ENCODE measurements around the gene NAP1L4. TPM values are rescaled to one million over a fixed set of nuclear protein-coding genes. Genes with fewer than 3 reads are reported as not detected.

The NAP1L4 gene
- polyA plus RNA-seq, 1 donor, result 116 TPM

GRCh38 chr11:2929531-2929949, 62.6 kb downstream of the NAP1L4 start:
- WGBS (ENCODE audit: insufficient coverage, low lambda C conversion rate), result no CpG with 5 or more reads among the region's 48 CpGs
- peaks cover 51% of the 10 kb centered on the region for H3K27me3 ChIP-seq (ENCODE audit: control insufficient read depth, insufficient read depth, low read length)
- H3K4me1 ChIP-seq (ENCODE audit: control insufficient read depth, insufficient read depth, low read length), result peaks cover 34% of the 10 kb centered on the region
- H3K27ac ChIP-seq (ENCODE audit: low read length), result peak overlapping the region; percentile 89
- peak overlapping the region; percentile 45 for H3K4me3 ChIP-seq (ENCODE audit: low read length)
- H3K36me3 ChIP-seq (ENCODE audit: control insufficient read depth, insufficient read depth, low read length), result no peaks in the 10 kb centered on the region
- H3K9me3 ChIP-seq (ENCODE audit: control insufficient read depth, low read depth, low read length), result peaks cover 16% of the 10 kb centered on the region
- peak; percentile 57 to 86 for DNase-seq

GRCh38 chr11:2928605-2929530, 63.3 kb downstream of the NAP1L4 start, which contains the start of gene PHLDA2:
TSS of gene PHLDA2 (minus strand) at chr11:2929420. CDS start at chr11:2929364, 56 bp downstream.
- WGBS (ENCODE audit: insufficient coverage, low lambda C conversion rate), result no CpG with 5 or more reads among the region's 113 CpGs
- peak in 1 of 2 donors; percentile 30 for DNase-seq
- H3K36me3 ChIP-seq (ENCODE audit: control insufficient read depth, insufficient read depth, low read length), result no peaks in the 10 kb centered on the region

GRCh38 chr11:2927851-2928604, 64.1 kb downstream of the NAP1L4 start:
- Histone ChIP-seq H3K4me1 (ENCODE audit: control insufficient read depth, insufficient read depth, low read length) (peaks cover 40% of the 10 kb centered on the region), H3K9me3 (ENCODE audit: control insufficient read depth, low read depth, low read length) (peaks cover 15% of the 10 kb centered on the region), H3K27me3 (ENCODE audit: control insufficient read depth, insufficient read depth, low read length) (peaks cover 51% of the 10 kb centered on the region), H3K27ac (ENCODE audit: low read length) (no peak overlapping the region), H3K36me3 (ENCODE audit: control insufficient read depth, insufficient read depth, low read length) (no peaks in the 10 kb centered on the region), H3K4me3 (ENCODE audit: low read length) (peak overlapping the region; percentile 52)
- peak in 1 of 2 donors; percentile 18 for DNase-seq
- no CpG with 5 or more reads among the region's 25 CpGs for WGBS (ENCODE audit: insufficient coverage, low lambda C conversion rate)

More at GRCh38 chr11:2928605-2929530, 63.3 kb downstream of the NAP1L4 start, which contains the start of gene PHLDA2:
- H3K4me1 ChIP-seq (ENCODE audit: control insufficient read depth, insufficient read depth, low read length), result peaks cover 39% of the 10 kb centered on the region
- H3K27ac ChIP-seq (ENCODE audit: low read length), result peak within 1 kb of the TSS; percentile 89
- H3K4me3 ChIP-seq (ENCODE audit: low read length), result peak within 1 kb of the TSS; percentile 52
- peaks cover 51% of the 10 kb centered on the region for H3K27me3 ChIP-seq (ENCODE audit: control insufficient read depth, insufficient read depth, low read length)
- H3K9me3 ChIP-seq (ENCODE audit: control insufficient read depth, low read depth, low read length), result peaks cover 15% of the 10 kb centered on the region

- no peak for DNase-seq
- WGBS (ENCODE audit: insufficient coverage, low lambda C conversion rate), result no CpG with 5 or more reads among the region's 12 CpGs
- H3K4me3 ChIP-seq (ENCODE audit: low read length), result no peak overlapping the region
- no peak overlapping the region for H3K27ac ChIP-seq (ENCODE audit: low read length)
- H3K27me3 ChIP-seq (ENCODE audit: control insufficient read depth, insufficient read depth, low read length), result peaks cover 51% of the 10 kb centered on the region
- H3K36me3 ChIP-seq (ENCODE audit: control insufficient read depth, insufficient read depth, low read length), result no peaks in the 10 kb centered on the region
- H3K4me1 ChIP-seq (ENCODE audit: control insufficient read depth, insufficient read depth, low read length), result peaks cover 44% of the 10 kb centered on the region
- peaks cover 15% of the 10 kb centered on the region for H3K9me3 ChIP-seq (ENCODE audit: control insufficient read depth, low read depth, low read length)
Observed at GRCh38 chr11:2927121-2927800, 64.9 kb downstream of the NAP1L4 start.

GRCh38 chr11:2926611-2927051, 65.5 kb downstream of the NAP1L4 start:
- no peak for DNase-seq
- no peak overlapping the region for H3K27ac ChIP-seq (ENCODE audit: low read length)
- no CpG with 5 or more reads among the region's 11 CpGs for WGBS (ENCODE audit: insufficient coverage, low lambda C conversion rate)
- H3K36me3 ChIP-seq (ENCODE audit: control insufficient read depth, insufficient read depth, low read length), result no peaks in the 10 kb centered on the region
- peaks cover 48% of the 10 kb centered on the region for H3K27me3 ChIP-seq (ENCODE audit: control insufficient read depth, insufficient read depth, low read length)
- no peak overlapping the region for H3K4me3 ChIP-seq (ENCODE audit: low read length)
- H3K4me1 ChIP-seq (ENCODE audit: control insufficient read depth, insufficient read depth, low read length), result peaks cover 44% of the 10 kb centered on the region
- peaks cover 15% of the 10 kb centered on the region for H3K9me3 ChIP-seq (ENCODE audit: control insufficient read depth, low read depth, low read length)

- Histone ChIP-seq H3K27me3 (ENCODE audit: control insufficient read depth, insufficient read depth, low read length) (peaks cover 34% of the 10 kb centered on the region), H3K4me1 (ENCODE audit: control insufficient read depth, insufficient read depth, low read length) (peaks cover 38% of the 10 kb centered on the region), H3K27ac (ENCODE audit: low read length) (no peak overlapping the region), H3K36me3 (ENCODE audit: control insufficient read depth, insufficient read depth, low read length) (no peaks in the 10 kb centered on the region), H3K4me3 (ENCODE audit: low read length) (no peak overlapping the region), H3K9me3 (ENCODE audit: control insufficient read depth, low read depth, low read length) (peaks cover 12% of the 10 kb centered on the region)
- whole genome bisulfite sequencing (ENCODE audit: insufficient coverage, low lambda C conversion rate), result no CpG with 5 or more reads among the region's 30 CpGs
- DNase-seq, result peak in 1 of 2 donors; percentile 66
Observed at GRCh38 chr11:2924821-2925675, 67.1 kb downstream of the NAP1L4 start.

GRCh38 chr11:2924381-2924780, 67.7 kb downstream of the NAP1L4 start:
- H3K4me1 ChIP-seq (ENCODE audit: control insufficient read depth, insufficient read depth, low read length), result peaks cover 33% of the 10 kb centered on the region
- no peak overlapping the region for H3K27ac ChIP-seq (ENCODE audit: low read length)
- no peak overlapping the region for H3K4me3 ChIP-seq (ENCODE audit: low read length)
- DNase-seq, result no peak
- WGBS (ENCODE audit: insufficient coverage, low lambda C conversion rate), result no CpG with 5 or more reads among the region's 10 CpGs
- H3K36me3 ChIP-seq (ENCODE audit: control insufficient read depth, insufficient read depth, low read length), result no peaks in the 10 kb centered on the region
- peaks cover 29% of the 10 kb centered on the region for H3K27me3 ChIP-seq (ENCODE audit: control insufficient read depth, insufficient read depth, low read length)
- H3K9me3 ChIP-seq (ENCODE audit: control insufficient read depth, low read depth, low read length), result peaks cover 8% of the 10 kb centered on the region

- Histone ChIP-seq H3K4me1 (ENCODE audit: control insufficient read depth, insufficient read depth, low read length) (peaks cover 31% of the 10 kb centered on the region), H3K9me3 (ENCODE audit: control insufficient read depth, low read depth, low read length) (peaks cover 5% of the 10 kb centered on the region), H3K27ac (ENCODE audit: low read length) (no peak overlapping the region), H3K27me3 (ENCODE audit: control insufficient read depth, insufficient read depth, low read length) (peaks cover 24% of the 10 kb centered on the region), H3K36me3 (ENCODE audit: control insufficient read depth, insufficient read depth, low read length) (no peaks in the 10 kb centered on the region), H3K4me3 (ENCODE audit: low read length) (no peak overlapping the region)
- WGBS (ENCODE audit: insufficient coverage, low lambda C conversion rate), result no CpG with 5 or more reads among the region's 22 CpGs
- DNase-seq, result no peak
Observed at GRCh38 chr11:2923446-2924375, 68.4 kb downstream of the NAP1L4 start.
